Measurements from ENCODE around the gene ABHD12.

- TF ChIP-seq POLR2A (IDR thresholded peaks at IDR 0.05) (no peak), CTCF (IDR thresholded peaks at IDR 0.05) (no peak)
Observed at GRCh38 chr20:25282796-25283195, 107.8 kb downstream of the ABHD12 start.

Data from heart left ventricle (tissue), 13 donors.